8988T (cell line): ENCODE measurements around the gene PROSER3.

ENCODE experiments used
- DNase-seq: peaks from one replicate; pipeline ENCODE4 v3.0.0; 2011

The PROSER3 gene

GRCh38 chr19:35757749-35758608 lies at the start of gene PROSER3:
TSS of gene PROSER3 (plus strand) at chr19:35758176. CDS start at chr19:35758216, 40 bp downstream.
- peak; percentile 97 for DNase-seq

GRCh38 chr19:35708391-35708790 lies 49.6 kb upstream of the PROSER3 start:
- no peak for DNase-seq

GRCh38 chr19:35710784-35711723 lies 46.9 kb upstream of the PROSER3 start:
- DNase-seq, result no peak

- no peak for DNase-seq
Measured at GRCh38 chr19:35712567-35713505, 45.1 kb upstream of the PROSER3 start.

GRCh38 chr19:35713506-35713850 lies 44.5 kb upstream of the PROSER3 start:
- DNase-seq, result no peak

- no peak for DNase-seq
Measured at GRCh38 chr19:35713904-35714495, 44.0 kb upstream of the PROSER3 start.

DNA sequence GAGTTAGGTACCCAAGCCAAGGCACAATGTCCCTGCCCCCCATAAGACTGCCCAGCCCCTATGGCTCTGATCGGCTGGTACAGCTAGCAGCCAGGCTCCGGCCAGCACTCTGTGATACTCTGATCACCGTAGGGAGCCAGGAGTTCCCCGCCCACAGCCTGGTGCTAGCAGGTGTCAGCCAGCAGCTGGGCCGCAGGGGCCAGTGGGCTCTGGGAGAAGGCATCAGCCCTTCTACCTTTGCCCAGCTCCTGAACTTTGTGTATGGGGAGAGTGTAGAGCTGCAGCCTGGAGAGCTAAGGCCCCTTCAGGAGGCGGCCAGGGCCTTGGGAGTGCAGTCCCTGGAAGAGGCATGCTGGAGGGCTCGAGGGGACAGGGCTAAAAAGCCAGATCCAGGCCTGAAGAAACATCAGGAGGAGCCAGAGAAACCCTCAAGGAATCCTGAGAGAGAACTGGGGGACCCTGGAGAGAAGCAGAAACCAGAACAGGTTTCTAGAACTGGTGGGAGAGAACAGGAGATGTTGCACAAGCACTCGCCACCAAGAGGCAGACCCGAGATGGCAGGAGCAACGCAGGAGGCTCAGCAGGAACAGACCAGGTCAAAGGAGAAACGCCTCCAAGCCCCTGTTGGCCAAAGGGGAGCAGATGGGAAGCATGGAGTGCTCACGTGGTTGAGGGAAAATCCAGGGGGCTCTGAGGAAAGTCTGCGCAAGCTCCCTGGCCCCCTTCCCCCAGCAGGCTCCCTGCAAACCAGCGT lies 43.2 kb upstream of the PROSER3 start:
- no peak for DNase-seq

GRCh38 chr19:35715355-35715809 lies 42.6 kb upstream of the PROSER3 start:
- no peak for DNase-seq

DNA sequence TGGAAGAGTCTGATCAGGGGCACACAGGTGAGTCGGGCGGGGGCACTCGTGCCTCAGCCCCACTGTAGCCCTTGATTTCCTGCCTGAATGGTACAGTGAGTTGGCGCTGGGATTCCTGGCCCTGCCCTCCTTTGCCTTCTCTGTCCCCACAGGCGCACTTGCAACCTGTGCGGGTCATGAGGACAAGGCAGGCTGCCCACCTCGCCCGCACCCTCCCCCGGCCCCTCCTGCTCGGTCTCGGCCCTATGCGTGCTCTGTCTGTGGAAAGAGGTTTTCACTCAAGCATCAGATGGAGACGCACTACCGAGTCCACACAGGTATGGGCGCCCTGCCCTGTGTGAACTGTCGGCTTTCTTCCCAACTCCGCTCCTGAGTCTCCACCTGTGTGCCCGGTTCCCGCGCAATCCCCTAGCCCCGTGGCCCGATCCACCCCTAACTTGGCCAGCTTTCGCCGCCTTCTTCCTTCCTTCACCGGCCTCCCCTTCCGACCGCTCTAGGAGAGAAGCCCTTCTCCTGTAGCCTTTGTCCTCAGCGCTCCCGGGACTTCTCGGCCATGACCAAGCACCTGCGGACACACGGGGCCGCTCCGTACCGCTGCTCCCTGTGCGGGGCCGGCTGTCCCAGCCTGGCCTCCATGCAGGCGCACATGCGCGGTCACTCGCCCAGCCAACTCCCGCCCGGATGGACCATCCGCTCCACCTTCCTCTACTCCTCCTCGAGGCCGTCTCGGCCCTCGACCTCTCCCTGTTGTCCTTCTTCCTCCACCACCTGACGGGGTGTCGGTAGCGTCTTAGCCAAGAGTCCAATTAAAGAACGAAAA lies 41.8 kb upstream of the PROSER3 start:
- peak; percentile 84 for DNase-seq

GRCh38 chr19:35716801-35717664 lies 40.9 kb upstream of the PROSER3 start:
- peak; percentile 95 for DNase-seq

DNA sequence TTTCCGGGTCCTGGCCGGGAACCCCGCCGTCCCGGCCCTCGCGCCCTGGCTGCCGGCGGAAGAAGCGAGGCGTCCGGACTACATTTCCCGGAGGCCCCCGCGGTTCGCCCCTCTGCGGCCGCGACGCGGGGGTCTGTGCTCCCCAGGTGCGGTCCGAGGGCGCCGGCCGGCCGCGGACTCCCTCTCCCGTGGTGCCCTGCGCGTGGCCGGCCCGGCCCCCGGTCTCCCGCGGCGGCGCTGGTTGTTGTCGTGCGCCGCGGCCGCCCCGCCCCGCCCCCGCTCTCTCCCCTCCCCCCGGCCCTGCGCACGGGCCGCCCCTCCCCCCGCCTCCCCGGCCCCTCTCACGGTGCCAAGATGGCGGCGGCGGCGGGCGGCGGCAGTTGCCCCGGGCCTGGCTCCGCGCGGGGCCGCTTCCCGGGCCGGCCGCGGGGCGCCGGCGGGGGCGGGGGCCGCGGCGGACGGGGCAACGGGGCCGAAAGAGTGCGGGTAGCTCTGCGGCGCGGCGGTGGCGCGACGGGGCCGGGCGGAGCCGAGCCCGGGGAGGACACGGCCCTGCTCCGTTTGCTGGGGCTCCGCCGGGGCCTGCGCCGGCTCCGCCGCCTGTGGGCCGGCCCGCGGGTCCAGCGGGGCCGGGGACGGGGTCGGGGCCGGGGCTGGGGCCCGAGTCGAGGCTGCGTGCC lies 40.2 kb upstream of the PROSER3 start, which contains the start of gene KMT2B:
Gene KMT2B, plus strand, starts transcription at position 339 of the 680 bp plus-strand sequence. Its CDS starts 16 bp downstream, at position 355.
- DNase-seq, result peak; percentile 100

GRCh38 chr19:35718345-35719041 lies 39.5 kb upstream of the PROSER3 start:
- peak; percentile 76 for DNase-seq

- no peak for DNase-seq
Measured at GRCh38 chr19:35719402-35720162, 38.4 kb upstream of the PROSER3 start.

DNA sequence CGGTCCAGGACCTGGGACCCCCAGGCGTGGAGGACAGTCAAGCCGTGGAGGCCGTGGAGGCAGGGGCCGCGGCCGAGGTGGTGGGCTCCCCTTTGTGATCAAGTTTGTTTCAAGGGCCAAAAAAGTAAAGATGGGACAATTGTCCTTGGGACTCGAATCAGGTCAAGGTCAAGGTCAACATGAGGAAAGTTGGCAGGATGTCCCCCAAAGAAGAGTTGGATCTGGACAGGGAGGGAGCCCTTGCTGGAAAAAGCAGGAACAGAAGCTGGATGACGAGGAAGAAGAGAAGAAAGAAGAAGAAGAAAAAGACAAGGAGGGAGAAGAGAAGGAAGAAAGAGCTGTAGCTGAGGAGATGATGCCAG lies 37.8 kb upstream of the PROSER3 start:
- no peak for DNase-seq

GRCh38 chr19:35720648-35721047 lies 37.3 kb upstream of the PROSER3 start:
- DNase-seq, result no peak

DNA sequence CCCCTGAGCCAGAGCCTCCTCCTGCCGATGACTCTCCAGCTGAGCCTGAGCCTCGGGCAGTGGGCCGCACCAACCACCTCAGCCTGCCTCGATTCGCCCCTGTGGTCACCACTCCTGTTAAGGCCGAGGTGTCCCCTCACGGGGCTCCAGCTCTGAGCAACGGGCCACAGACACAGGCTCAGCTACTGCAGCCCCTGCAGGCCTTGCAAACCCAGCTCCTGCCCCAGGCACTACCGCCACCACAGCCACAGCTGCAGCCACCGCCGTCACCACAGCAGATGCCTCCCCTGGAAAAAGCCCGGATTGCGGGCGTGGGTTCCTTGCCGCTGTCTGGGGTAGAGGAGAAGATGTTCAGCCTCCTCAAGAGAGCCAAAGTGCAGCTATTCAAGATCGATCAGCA lies 36.6 kb upstream of the PROSER3 start:
- no peak for DNase-seq

DNA sequence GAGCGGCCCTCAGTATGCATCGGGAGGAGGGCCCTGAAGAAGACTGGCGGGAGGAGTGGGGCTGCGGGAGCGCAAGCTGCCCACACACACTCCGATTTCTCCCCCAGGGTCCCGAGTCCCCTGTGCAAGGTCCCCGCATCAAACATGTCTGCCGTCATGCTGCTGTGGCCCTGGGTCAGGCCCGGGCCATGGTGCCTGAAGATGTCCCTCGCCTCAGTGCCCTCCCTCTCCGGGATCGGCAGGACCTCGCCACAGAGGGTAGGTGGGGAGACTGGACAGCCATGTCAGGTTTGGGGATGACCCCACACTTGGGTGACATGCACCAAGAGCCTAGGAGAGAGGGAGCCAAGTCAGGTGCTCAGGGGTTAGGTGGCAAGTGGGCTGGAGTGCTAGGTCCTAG lies 35.5 kb upstream of the PROSER3 start:
- no peak for DNase-seq
